HepG2 (cell line): Measurements from ENCODE around the gene DPY19L3. TPM values are rescaled to one million over a fixed set of nuclear protein-coding genes. Genes with fewer than 3 reads are reported as not detected.

Experiments used
- ATAC-seq: fragments of 200-7000 bp; cut with Tn5 transposase; 3 replicates; pipeline ENCODE4 v1.9.1; 2020; ENCODE audit warnings: mild to moderate bottlenecking, moderate library complexity
- BruUV-seq: library from RNA; stranded (reverse); fragments of 400-500 nt; replicated peaks from 2 replicates; lab custom pipeline; 2021; lab: Mats Ljungman, UMichigan
- CTCF ChIA-PET: fragments of 300-600 bp; formaldehyde crosslinking; extraction: SDS; loops from one replicate; lab custom pipeline; 2021; ENCODE audit warnings: low total read pairs, inconsistent platforms, low intra/inter-chr PET ratio; lab: Yijun Ruan, JAX
- POLR2A ChIA-PET: fragments of 350-600 bp; sonication (Branson Sonifier 250); formaldehyde crosslinking; loops from one replicate; lab custom pipeline; 2020; ENCODE audit warnings: antibody characterized with exemption, inconsistent platforms; lab: Yijun Ruan, JAX
- DNase-seq: peaks from one replicate; pipeline ENCODE4 v3.0.0-alpha.2; 2015; ENCODE audit warnings: low spot score
- FAIRE-seq: peaks from 3 replicates; lab custom pipeline; 2011; peaks lifted over from hg19 to GRCh38; lab: Jason Lieb, UNC
- H2AFZ ChIP-seq: one replicate; pipeline ENCODE4 v1.6.1; 2011; ENCODE audit warnings: low read length, inconsistent platforms
- H3K27ac ChIP-seq: fragments of 300-600 bp; 3 replicates; pipeline ENCODE4 v1.8.0; 2011; ENCODE audit warnings: mixed run types, mild to moderate bottlenecking, mixed read lengths, low read length, inconsistent platforms; ENCODE audit not compliant: insufficient read depth; ENCODE audit errors: extremely low read length
- H3K27me3 ChIP-seq, 2 experiments: fragments of 200-600 bp in 1 of 2; 2 replicates in 1 of 2; 3 replicates in 1 of 2; pipeline versions ENCODE4 v1.6.0 to v1.8.0; 2011; ENCODE audit warnings: low read length in 2 of 2, mild to moderate bottlenecking in 2 of 2, moderate library complexity in 2 of 2, inconsistent platforms in 1 of 2; ENCODE audit not compliant: insufficient read depth in 2 of 2, control insufficient read depth in 1 of 2
- H3K36me3 ChIP-seq, 2 experiments: fragments of 200-600 bp in 1 of 2; replicated peaks in 1 of 2; 2 replicates in 1 of 2; 3 replicates in 1 of 2; pipeline versions ENCODE4 v1.5.1 to v1.8.0; 2011; ENCODE audit warnings: low read length in 2 of 2, inconsistent platforms in 1 of 2; ENCODE audit not compliant: insufficient read depth in 2 of 2, control insufficient read depth in 1 of 2
- H3K4me1 ChIP-seq: 2 replicates; pipeline ENCODE4 v1.5.1; 2012; ENCODE audit warnings: low read length, inconsistent platforms; ENCODE audit not compliant: insufficient read depth
- H3K4me2 ChIP-seq: 2 replicates; pipeline ENCODE4 v1.6.0; 2011; ENCODE audit warnings: low read depth, low read length, inconsistent platforms
- H3K4me3 ChIP-seq, 3 experiments: fragments of 200-600 bp in 1 of 3; sonication (generic), shearing (Covaris generic) in 1 of 3; replicated peaks in 1 of 3; 2 replicates each; pipeline ENCODE4 v1.5.1; 2011 to 2016; ENCODE audit warnings: low read length in 3 of 3, inconsistent platforms in 2 of 3, low read depth in 2 of 3, mild to moderate bottlenecking in 2 of 3, control low read depth in 1 of 3, mixed read lengths in 1 of 3; ENCODE audit not compliant: insufficient read depth in 1 of 3
- H3K79me2 ChIP-seq: one replicate; pipeline ENCODE4 v1.6.1; 2011; ENCODE audit warnings: low read length, inconsistent platforms; ENCODE audit not compliant: insufficient read depth
- H3K9ac ChIP-seq: 2 replicates; pipeline ENCODE4 v1.6.0; 2011; ENCODE audit warnings: mild to moderate bottlenecking, low read depth, low read length, inconsistent platforms; ENCODE audit not compliant: insufficient read depth
- H3K9me3 ChIP-seq: 2 replicates; pipeline ENCODE4 v1.5.1; 2012; ENCODE audit warnings: mild to moderate bottlenecking, low read length
- H4K20me1 ChIP-seq: 2 replicates; pipeline ENCODE4 v1.6.0; 2011; ENCODE audit warnings: inconsistent platforms, mild to moderate bottlenecking, low read length, moderate library complexity; ENCODE audit not compliant: insufficient read depth
- FOXJ3 ChIP-seq: sonication (generic); formaldehyde crosslinking; IDR thresholded peaks from 2 replicates; pipeline ENCODE4 v1.4.0; 2020; ENCODE audit warnings: missing genetic modification reagents, mild to moderate bottlenecking, borderline replicate concordance
- HNF4A ChIP-seq: sonication (generic); formaldehyde crosslinking; IDR thresholded peaks from 2 replicates; pipeline ENCODE4 v1.4.0; 2020; ENCODE audit warnings: missing genetic modification reagents
- KDM2A ChIP-seq: sonication (generic); formaldehyde crosslinking; IDR thresholded peaks from 2 replicates; pipeline ENCODE4 v1.4.0; 2020; ENCODE audit warnings: low read depth, missing genetic modification reagents, borderline replicate concordance
- LCORL ChIP-seq, 2 experiments: fragments of 450-650 bp in 1 of 2; sonication (generic) in 1 of 2; formaldehyde crosslinking in 1 of 2; IDR thresholded peaks; 2 replicates each; pipeline versions ENCODE4 v1.5.0 to v1.6.1; 2017 to 2020; ENCODE audit warnings: antibody characterized with exemption in 1 of 2, missing genetic modification reagents in 1 of 2
- MAFF ChIP-seq: IDR thresholded peaks from 2 replicates; pipeline ENCODE4 v1.6.1; 2011; ENCODE audit warnings: low read depth, low read length, improper control_type of control experiment
- MTF1 ChIP-seq: sonication (generic); formaldehyde crosslinking; IDR thresholded peaks from 2 replicates; pipeline ENCODE4 v1.5.0; 2020; ENCODE audit warnings: missing genetic modification reagents
- MZF1 ChIP-seq: sonication (generic); formaldehyde crosslinking; IDR thresholded peaks from 2 replicates; pipeline ENCODE4 v1.8.1; 2023; ENCODE audit warnings: mild to moderate bottlenecking, missing genetic modification reagents, borderline replicate concordance
- PHB2 ChIP-seq: fragments of 450-650 bp; IDR thresholded peaks from 2 replicates; pipeline ENCODE4 v1.6.1; 2018; ENCODE audit not compliant: partially characterized antibody
- PTBP1 ChIP-seq: fragments of 200-400 bp; formaldehyde crosslinking; IDR thresholded peaks from 2 replicates; pipeline ENCODE4 v1.6.1; 2018; ENCODE audit warnings: low read length, low read depth; ENCODE audit not compliant: poor library complexity, severe bottlenecking
- SMYD3 ChIP-seq: sonication (generic); formaldehyde crosslinking; IDR thresholded peaks from 2 replicates; pipeline ENCODE4 v1.8.1; 2023; ENCODE audit warnings: mild to moderate bottlenecking, missing genetic modification reagents
- ZNF350 ChIP-seq: sonication (generic); formaldehyde crosslinking; IDR thresholded peaks from 2 replicates; pipeline ENCODE4 v1.4.0; 2020; ENCODE audit warnings: mild to moderate bottlenecking, low read depth, missing genetic modification reagents, borderline replicate concordance
- ZNF546 ChIP-seq: sonication (generic); formaldehyde crosslinking; conservative IDR thresholded peaks from 2 replicates; pipeline ENCODE4 v1.8.1; 2023; ENCODE audit warnings: mild to moderate bottlenecking, missing genetic modification reagents
- WGBS: methylation state at CpG from one replicate; pipeline ENCODE4 v1.1.6; 2017; ENCODE audit warnings: low lambda C conversion rate; 5-methylcytosine and 5-hydroxymethylcytosine counted together
- in situ Hi-C: cut with HindIII; loops from 2 replicates; pipeline ENCODE4 v1.10.0; 2017; ENCODE audit warnings: low pct_unique_long_range_greater_than_20kb; ENCODE audit not compliant: extremely low pct_ligation_motif_present
- intact Hi-C: fragments of 100-400 bp; cut with micrococcal nuclease; formaldehyde crosslinking; loops from one replicate; pipeline ENCODE4 v1.10.0; 2022; ENCODE audit not compliant: unreplicated experiment
- polyA plus RNA-seq, 8 experiments: library from polyadenylated mRNA; depleted of rRNA in 3 of 8; stranded (reverse) in 7 of 8; unstranded in 1 of 8; fragments of >200 nt; fragmentation: Illumina TruSeq in 4 of 8; extraction: Trizol in 4 of 8; gene quantifications; 2 replicates each; pipeline versions ENCODE4 v1.2.1 to v1.2.3, GENCODE V29; 2011 to 2016; ENCODE audit warnings: low read depth in 4 of 8, missing spikeins in 1 of 8, mixed read lengths in 1 of 8; ENCODE audit not compliant: insufficient read depth in 1 of 8
- total RNA-seq, 5 experiments: library from RNA; depleted of rRNA; stranded (reverse); fragments of >200 nt; fragmentation: Illumina TruSeq; extraction: Trizol; gene quantifications; 2 replicates each; pipeline ENCODE4 v1.2.3, GENCODE V29; 2016; ENCODE audit warnings: low read depth in 1 of 5
- TF ChIP-seq, protein P1 (sequence below): sonication (generic); formaldehyde crosslinking; conservative IDR thresholded peaks from 2 replicates; pipeline ENCODE4 v1.4.0; 2020; ENCODE audit warnings: mild to moderate bottlenecking, missing genetic modification reagents, moderate library complexity

The DPY19L3 gene
- total and polyA plus RNA-seq, 2 of the 13 experiments (the other 11 are each of a cell fraction or from before 2014, with no cell fraction given) = 21.6 to 25.2 TPM

DNA sequence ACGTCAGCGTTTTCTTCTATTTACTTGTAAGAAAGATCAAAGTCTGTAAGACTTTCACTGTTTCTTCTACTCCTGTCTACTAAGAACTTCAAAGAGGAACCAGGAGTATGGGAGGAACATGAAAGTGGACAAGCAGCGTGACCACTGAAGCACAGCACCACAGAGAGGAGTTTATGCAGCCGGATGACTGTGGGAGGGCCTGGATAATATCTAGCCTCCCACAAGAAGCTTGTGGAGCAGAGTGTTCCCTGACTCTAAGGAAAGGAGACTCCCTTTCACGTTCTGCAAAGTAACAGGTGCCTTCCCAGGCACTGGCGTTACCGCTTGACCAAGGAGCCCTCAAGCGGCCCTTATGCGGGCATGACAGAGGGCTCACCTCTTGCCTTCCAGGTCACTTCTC lies 91.8 kb downstream of the DPY19L3 start:
- Histone ChIP-seq H4K20me1 (no peaks in the 10 kb centered on the region), H3K9ac (no peak overlapping the region), H3K4me2 (no peak overlapping the region), H3K27me3 (no peaks in the 10 kb centered on the region), H2AFZ (no peak overlapping the region), H3K4me3 (no peak overlapping the region), H3K79me2 (no peaks in the 10 kb centered on the region), H3K36me3 (no peaks in the 10 kb centered on the region), H3K4me1 (no peaks in the 10 kb centered on the region), H3K27ac (no peak overlapping the region), H3K9me3 (no peaks in the 10 kb centered on the region)
- no peak for FAIRE-seq
- 75% methylated on average over 9 of the region's 9 CpGs for WGBS
- ChIA-PET CTCF (no interaction called here), POLR2A (no interaction called here)
- no peak for TF ChIP-seq FOXJ3 (CRISPR knock-in tag)
- TF ChIP-seq MZF1 (CRISPR knock-in tag) = no peak
- TF ChIP-seq MTF1 (CRISPR knock-in tag) = no peak
- no peak for TF ChIP-seq ZNF546
- TF ChIP-seq HNF4A (CRISPR knock-in tag) = no peak
- no peak for TF ChIP-seq ZNF350 (CRISPR knock-in tag)
- TF ChIP-seq SMYD3 (CRISPR knock-in tag) = no peak
- TF ChIP-seq MAFF = no peak
- TF ChIP-seq LCORL (IDR thresholded peaks at IDR 0.05) = no peak
- no peak for TF ChIP-seq LCORL (CRISPR knock-in tag; IDR thresholded peaks at IDR 0.05)
- TF ChIP-seq KDM2A (CRISPR knock-in tag) = no peak
- TF ChIP-seq PHB2 = no peak
- TF ChIP-seq, protein P1, sequence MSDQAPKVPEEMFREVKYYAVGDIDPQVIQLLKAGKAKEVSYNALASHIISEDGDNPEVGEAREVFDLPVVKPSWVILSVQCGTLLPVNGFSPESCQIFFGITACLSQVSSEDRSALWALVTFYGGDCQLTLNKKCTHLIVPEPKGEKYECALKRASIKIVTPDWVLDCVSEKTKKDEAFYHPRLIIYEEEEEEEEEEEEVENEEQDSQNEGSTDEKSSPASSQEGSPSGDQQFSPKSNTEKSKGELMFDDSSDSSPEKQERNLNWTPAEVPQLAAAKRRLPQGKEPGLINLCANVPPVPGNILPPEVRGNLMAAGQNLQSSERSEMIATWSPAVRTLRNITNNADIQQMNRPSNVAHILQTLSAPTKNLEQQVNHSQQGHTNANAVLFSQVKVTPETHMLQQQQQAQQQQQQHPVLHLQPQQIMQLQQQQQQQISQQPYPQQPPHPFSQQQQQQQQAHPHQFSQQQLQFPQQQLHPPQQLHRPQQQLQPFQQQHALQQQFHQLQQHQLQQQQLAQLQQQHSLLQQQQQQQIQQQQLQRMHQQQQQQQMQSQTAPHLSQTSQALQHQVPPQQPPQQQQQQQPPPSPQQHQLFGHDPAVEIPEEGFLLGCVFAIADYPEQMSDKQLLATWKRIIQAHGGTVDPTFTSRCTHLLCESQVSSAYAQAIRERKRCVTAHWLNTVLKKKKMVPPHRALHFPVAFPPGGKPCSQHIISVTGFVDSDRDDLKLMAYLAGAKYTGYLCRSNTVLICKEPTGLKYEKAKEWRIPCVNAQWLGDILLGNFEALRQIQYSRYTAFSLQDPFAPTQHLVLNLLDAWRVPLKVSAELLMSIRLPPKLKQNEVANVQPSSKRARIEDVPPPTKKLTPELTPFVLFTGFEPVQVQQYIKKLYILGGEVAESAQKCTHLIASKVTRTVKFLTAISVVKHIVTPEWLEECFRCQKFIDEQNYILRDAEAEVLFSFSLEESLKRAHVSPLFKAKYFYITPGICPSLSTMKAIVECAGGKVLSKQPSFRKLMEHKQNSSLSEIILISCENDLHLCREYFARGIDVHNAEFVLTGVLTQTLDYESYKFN (CRISPR knock-in tag) = no peak
- no peak for TF ChIP-seq PTBP1
- no TSS peak for BruUV-seq
- no peak for ATAC-seq
- in situ Hi-C loops (no loop called here), intact Hi-C loops (no loop called here)
- DNase-seq = no peak
